Measurements from ENCODE around the gene CCNY. TPM values are rescaled to one million over a fixed set of nuclear protein-coding genes. Genes with fewer than 3 reads are reported as not detected.

The CCNY gene
- total and polyA plus RNA-seq, 2 of the 4 experiments (the other 2 are of a cell fraction): 38.0 to 131 TPM

- Histone ChIP-seq H3K79me1 (ENCODE audit: low read depth in 1 of 2, low read length in 2 of 2) (peaks cover 49 to 93% of the 10 kb centered on the region in 2 experiments), H3K9me3 (ENCODE audit: control insufficient read depth, insufficient read depth, low read length) (peaks cover 6% of the 10 kb centered on the region), H2AFZ (replicated peaks; ENCODE audit: low read length, poor library complexity) (no peak overlapping the region), H3K27ac (ENCODE audit: insufficient read depth, low read length) (no peak overlapping the region), H2BK5ac (ENCODE audit: low read depth, low read length, poor library complexity, severe bottlenecking) (no peak overlapping the region), H3K36me3 (ENCODE audit: control insufficient read depth, insufficient read depth, low read length) (no peaks in the 10 kb centered on the region), H2BK120ac (ENCODE audit: low read depth, low read length) (no peak overlapping the region), H2AK5ac (ENCODE audit: low read depth, low read length) (no peak overlapping the region), H3K56ac (ENCODE audit: extremely low read depth, insufficient read depth, low read length) (no peak overlapping the region), H3K4me1 (ENCODE audit: control insufficient read depth, insufficient read depth, low read length) (peaks cover 18% of the 10 kb centered on the region), H4K5ac (ENCODE audit: low read depth, low read length) (no peak overlapping the region), H2AK9ac (replicated peaks; ENCODE audit: low read depth, low read length, poor library complexity) (no peak overlapping the region), H3K14ac (replicated peaks; ENCODE audit: low read depth, low read length) (no peak overlapping the region), H2BK20ac (ENCODE audit: low read depth, low read length) (no peak overlapping the region), H3K9ac (ENCODE audit: low read depth, low read length) (no peak overlapping the region), H4K20me1 (ENCODE audit: insufficient read depth, low read length) (peaks cover 94% of the 10 kb centered on the region), H3K18ac (ENCODE audit: low read depth, low read length) (no peak overlapping the region), H3K4me3 (ENCODE audit: insufficient read depth, low read depth, low read length) (no peak overlapping the region), H3K23ac (ENCODE audit: low read depth, low read length) (no peak overlapping the region), H3K4ac (ENCODE audit: low read depth, low read length) (no peak overlapping the region), H2BK15ac (ENCODE audit: low read depth, low read length) (no peak overlapping the region), H3K9me1 (ENCODE audit: insufficient read depth, low read length) (peaks cover 31% of the 10 kb centered on the region), H4K8ac (ENCODE audit: low read depth in 2 of 2, low read length in 2 of 2) (no peak overlapping the region), H3K27me3 (ENCODE audit: control insufficient read depth, insufficient read depth, low read length) (no peaks in the 10 kb centered on the region), H3K4me2 (ENCODE audit: low read depth, low read length) (no peak overlapping the region; the same call in 1 of the 2 replicates), H4K91ac (ENCODE audit: insufficient read depth, low read depth, low read length) (no peak overlapping the region)
- ChIA-PET CTCF (no interaction called here), POLR2A (ENCODE audit: unreplicated experiment) (no interaction called here)
- intact Hi-C loops (cut with micrococcal nuclease) (no loop called here), dilution Hi-C loops (cut with HindIII; ENCODE audit: low sequenced_read_pairs, unreplicated experiment) (no loop called here), in situ Hi-C loops (cut with MboI; ENCODE audit: low sequenced_read_pairs) (no loop called here)
- TF ChIP-seq CTCF (conservative IDR thresholded peaks at IDR 0.05; ENCODE audit: low read depth, low read length) (no peak), RCOR1 (IDR thresholded peaks at IDR 0.05; ENCODE audit: insufficient replicate concordance, low read length) (no peak), CEBPB (IDR thresholded peaks at IDR 0.05; ENCODE audit: low read depth, low read length) (no peak)
- DNase-seq: no peak
- 50% methylated on average over 4 of the region's 6 CpGs; no CpG with 5 or more reads in 1 of the 2 experiments for WGBS, 2 experiments (ENCODE audit: extremely low coverage in 2 of 2, insufficient read length in 1 of 2)
- BruUV-seq (replicated peaks): no TSS peak
- ATAC-seq (ENCODE audit: low read depth): peak; percentile 28
These were observed 58.1 kb downstream of the CCNY start for GRCh38 chr10:35394411-35394851.
